Measurements from ENCODE around the gene PRDX3.

The PRDX3 gene

GRCh38 chr10:119118231-119118630 is 60.4 kb downstream of the PRDX3 start:
- FAIRE-seq = no peak

Data from G401.6 (cell line).